Measurements from ENCODE around the gene PEA15. TPM values are rescaled to one million over a fixed set of nuclear protein-coding genes. Genes with fewer than 3 reads are reported as not detected.

PEA15 gene, protein sequence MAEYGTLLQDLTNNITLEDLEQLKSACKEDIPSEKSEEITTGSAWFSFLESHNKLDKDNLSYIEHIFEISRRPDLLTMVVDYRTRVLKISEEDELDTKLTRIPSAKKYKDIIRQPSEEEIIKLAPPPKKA
- 36.6 and 40.9 TPM in 2 replicates for total RNA-seq

DNA sequence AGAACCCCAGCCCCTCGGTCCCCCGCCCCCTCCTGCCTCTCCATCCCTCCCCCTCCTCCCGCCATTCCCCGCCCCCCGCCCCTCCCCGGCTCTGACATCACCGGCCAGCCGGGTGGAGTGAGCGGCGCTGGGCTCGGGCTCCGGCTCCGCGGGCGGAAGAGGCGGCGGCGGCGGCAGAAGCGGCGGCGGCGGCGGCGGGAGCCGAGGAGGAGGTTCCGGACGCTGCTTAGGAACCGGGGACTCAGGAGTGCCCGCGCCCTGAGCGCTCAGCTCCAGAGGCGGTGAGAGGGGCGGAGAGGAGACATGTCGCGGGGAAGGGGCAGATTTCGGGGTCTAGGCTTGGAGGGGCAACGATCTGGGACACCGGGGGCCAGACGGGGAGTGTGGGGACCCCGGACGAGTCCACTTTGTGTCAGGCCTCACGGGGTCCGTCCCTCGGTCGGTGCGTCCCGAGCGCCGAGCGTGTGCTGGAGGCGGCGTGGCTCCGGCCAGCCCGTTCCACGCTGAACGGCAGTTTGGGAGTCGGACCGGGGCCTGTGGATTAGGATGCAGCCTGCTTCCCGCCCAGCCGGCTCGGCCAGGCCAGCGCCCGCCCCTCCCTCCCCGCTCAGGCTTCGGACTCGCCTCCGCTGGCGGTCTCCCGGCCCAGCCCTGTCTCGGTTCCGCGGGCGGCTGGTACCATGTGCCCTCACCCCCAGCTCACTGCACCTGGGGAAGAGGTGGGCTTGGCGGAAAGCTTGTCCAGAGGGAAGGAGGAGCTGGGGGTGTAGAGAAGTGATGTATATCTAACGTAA, at the start of gene PEA15:
Gene PEA15 (plus strand): TSS at position 143 of the 794 bp plus-strand sequence. CDS start 6,161 bp downstream, outside the sequence.
- intact Hi-C loops (cut with micrococcal nuclease) = loop anchor here (1.0 to 5.0 kb wide), 3 partner anchors 57 to 138 kb away; partner anchors contain the start of genes COPA, DCAF8, IGSF8 and NCSTN

DNA sequence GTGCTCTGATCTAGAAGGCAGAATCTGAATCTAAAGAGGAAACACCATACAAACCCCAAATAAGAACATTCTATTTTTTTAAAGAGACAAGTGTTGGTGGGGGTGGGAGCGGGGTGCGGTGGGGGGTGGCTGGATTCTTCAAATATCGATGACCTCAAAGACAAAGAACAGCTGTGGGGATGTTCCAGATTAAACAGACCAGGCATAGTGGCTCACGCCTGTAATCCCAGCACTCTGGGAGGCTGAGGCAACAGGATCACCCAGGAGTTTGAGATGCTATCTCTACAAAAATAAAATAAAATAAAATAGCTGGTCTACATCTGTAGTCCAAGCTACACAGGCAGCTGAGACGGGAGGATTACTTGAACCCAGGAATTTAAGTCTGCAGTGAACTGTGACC, 48.8 kb upstream of the PEA15 start:
- intact Hi-C loops (cut with micrococcal nuclease) = no loop called here

DNA sequence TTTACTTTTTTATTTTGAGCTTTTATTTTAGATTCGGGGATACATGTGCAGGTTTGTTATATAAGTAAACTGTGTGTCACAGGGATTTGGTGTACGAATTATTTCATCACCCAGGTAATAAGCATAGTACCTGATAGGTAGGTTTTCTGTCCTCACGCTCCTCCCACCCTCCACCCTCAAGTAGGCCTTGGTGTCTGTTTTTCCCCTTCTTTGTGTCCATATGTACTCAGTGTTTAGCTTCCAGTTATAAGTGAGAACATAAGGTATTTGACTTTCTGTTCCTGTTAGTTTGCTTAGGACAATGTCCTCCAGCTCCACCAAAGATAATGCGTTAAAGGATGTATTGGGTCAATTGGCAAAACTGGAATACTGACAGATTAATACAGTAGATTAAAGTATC, 48.0 kb upstream of the PEA15 start:
- intact Hi-C loops (cut with micrococcal nuclease) = no loop called here

DNA sequence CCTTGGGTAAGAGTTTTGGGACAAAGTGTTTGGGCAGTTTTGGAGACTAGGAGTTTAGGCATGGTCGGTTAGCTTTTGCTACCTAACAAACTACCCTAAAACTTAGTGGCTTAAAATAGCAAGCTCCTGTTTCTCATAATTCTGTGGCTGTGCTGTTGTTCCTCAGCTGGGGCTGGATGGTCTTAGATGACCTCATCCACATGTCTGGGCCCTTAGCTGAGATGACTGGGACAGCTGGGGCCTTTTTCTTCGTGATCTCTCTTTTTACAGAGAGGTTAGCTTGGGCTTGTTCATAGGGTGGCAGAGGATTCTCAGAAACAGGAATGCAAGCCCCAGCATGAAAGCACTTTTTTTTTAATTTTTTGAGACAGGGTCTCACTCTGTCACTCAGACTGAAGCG, 47.2 kb upstream of the PEA15 start:
- intact Hi-C loops (cut with micrococcal nuclease) = no loop called here

DNA sequence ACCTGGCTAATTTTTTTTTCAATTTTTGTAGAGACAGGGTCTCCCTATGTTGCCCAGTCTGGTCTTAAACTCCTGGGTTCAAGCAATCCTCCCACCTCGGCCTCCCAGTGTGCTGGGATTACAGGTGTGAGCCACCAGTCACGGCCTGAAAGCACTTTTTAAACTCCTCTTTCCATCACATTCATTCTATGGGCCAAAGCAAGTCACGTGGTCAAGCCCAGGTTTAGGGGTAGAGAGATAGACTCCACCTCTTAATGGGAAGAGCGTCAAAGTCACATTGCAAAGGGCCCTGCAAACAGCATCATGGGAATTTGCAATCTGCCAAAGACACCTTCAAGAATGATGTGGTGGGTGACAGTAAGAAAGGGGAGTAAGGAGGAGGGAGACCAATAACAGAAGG, 46.6 kb upstream of the PEA15 start:
- intact Hi-C loops (cut with micrococcal nuclease) = no loop called here

DNA sequence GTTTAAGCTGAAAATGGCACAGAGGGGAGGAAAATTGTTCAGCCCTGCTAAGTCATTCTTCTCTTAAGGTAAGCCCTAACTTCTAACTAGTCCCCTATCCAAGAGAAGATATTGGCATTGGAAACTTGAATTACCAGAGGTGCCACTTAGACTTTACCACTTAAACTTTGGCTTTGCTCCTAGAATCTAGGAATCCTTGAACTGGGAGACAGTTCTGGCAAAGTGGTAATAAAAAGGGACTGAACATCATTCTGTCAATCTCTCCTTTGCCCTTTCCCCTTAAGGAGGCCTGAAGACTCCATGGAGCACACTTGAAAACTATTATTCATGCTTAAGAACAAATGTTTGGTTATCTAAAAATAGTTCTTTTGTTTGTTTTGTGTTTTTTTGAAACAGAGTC, 45.3 kb upstream of the PEA15 start:
- intact Hi-C loops (cut with micrococcal nuclease) = no loop called here

DNA sequence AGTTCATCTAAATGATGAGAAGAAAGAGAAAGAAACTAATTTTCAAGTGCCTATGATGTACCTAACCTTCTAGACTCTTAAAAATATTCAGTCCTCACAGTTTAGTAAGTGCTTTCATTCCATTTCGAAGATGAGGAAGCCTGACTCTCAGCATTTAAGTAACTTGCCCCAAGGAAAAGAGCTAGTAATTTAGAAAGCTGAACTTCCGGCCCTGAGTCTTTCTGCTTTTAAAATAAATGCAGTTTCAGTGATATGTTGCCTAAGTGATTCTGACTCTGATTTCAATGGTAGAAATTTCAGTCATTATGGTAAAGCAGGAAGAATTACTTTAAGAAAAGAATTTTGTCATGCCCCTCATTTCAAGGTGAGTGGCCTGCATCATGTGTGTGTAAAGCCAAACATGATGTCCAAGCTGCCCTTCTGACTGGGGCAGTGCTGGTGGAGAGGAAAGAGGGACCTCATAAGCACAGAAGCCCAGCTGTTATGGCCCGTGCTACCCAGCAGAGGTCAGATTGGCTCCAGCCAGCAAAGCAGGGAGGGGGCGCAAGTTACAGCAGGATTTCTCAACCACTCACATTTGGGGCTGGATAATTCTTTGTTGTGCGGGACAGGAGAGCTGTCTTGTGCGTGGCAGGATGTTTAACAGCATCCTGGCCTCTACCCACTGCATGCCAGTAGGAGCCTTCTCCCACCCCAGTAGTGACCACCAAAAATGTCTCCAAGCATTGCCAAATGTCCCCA, 43.0 kb upstream of the PEA15 start:
- intact Hi-C loops (cut with micrococcal nuclease) = no loop called here

DNA sequence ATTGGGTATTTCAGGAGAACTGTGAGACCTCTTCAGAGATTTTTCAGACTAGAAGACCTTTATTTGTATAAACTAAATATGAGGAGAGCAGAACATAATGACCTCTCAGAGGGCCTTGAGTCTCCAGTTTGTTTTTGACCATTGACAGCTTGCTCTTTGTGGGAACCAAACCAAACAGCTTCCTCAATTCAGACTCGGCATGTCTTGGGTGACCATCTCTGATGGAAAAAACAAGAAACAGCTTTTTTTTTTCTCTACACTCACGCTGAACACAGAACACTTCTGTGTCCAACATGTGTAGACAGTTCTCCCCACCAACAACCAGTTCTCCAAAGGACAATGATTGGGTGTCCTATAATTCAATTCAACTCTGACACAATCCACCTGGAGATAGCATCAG, 42.3 kb upstream of the PEA15 start:
- intact Hi-C loops (cut with micrococcal nuclease) = no loop called here

DNA sequence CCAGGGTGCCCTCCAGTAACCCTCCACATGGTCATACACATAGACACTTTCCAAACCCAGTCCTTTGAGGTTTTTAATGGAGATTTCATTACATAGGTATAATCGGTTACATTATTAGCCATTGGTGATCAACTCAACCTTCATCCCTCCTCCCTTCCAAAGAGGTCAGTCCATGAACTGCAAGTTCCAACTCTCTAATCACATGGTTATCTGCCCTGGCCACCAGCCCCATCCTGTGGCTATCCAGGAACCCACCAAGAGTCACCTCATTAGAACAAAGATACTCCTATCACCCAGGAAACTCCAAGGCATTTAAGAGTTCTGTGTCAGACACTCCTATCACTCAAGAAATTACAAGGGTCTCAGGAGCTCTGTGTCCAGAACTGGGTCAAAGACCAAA, 41.6 kb upstream of the PEA15 start:
- intact Hi-C loops (cut with micrococcal nuclease) = no loop called here

DNA sequence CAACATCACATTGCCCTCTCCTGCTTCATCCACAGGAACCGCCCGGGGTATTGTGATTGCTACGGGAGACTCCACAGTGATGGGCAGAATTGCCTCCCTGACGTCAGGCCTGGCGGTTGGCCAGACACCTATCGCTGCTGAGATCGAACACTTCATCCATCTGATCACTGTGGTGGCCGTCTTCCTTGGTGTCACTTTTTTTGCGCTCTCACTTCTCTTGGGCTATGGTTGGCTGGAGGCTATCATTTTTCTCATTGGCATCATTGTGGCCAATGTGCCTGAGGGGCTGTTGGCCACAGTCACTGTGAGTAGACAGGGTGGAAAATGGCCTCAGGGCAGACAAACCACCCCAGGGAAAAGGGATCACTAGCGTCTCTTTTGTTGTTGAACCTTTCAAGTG, 41.1 kb upstream of the PEA15 start:
- intact Hi-C loops (cut with micrococcal nuclease) = no loop called here

DNA sequence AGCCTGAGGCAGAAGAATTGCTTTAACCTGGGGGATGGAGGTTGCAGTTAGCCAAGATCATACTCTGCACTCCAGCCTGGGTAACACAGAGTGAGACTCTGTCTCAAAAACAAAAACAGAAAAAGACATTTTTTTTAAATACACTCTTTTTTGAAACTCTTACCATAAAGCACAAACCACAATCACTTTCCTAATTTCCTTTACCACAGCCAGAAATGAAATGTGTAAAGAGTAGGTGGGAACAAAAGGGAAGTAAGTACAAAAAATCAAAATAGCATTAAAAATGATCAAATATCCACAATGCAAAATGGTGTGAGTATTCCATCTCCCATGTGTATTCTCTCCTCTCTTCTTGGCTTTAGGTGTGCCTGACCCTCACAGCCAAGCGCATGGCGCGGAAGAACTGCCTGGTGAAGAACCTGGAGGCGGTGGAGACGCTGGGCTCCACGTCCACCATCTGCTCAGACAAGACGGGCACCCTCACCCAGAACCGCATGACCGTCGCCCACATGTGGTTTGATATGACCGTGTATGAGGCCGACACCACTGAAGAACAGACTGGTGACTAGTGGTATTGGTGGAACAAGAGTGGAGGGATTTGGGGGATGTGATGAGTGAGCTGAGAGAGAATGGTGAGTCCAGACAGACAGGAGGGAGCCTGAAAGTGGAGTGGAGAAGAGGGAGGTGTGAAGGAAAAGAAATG, 38.9 kb upstream of the PEA15 start:
- intact Hi-C loops (cut with micrococcal nuclease) = no loop called here

DNA sequence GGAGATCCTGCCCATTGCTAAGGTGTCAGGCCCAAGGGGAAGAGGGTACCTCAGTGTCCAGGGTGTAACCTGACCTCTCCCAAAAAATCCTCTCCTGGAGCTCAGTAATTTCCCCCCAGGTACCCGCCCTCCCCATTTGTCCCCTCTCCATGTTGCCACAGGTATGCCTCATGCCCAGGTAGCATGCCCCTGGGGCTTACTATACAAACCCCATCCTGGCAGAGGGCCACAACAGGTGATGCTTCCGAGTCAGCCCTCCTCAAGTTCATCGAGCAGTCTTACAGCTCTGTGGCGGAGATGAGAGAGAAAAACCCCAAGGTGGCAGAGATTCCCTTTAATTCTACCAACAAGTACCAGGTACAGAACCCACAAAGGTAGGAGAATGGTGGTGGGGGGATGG, 38.1 kb upstream of the PEA15 start:
- intact Hi-C loops (cut with micrococcal nuclease) = no loop called here

DNA sequence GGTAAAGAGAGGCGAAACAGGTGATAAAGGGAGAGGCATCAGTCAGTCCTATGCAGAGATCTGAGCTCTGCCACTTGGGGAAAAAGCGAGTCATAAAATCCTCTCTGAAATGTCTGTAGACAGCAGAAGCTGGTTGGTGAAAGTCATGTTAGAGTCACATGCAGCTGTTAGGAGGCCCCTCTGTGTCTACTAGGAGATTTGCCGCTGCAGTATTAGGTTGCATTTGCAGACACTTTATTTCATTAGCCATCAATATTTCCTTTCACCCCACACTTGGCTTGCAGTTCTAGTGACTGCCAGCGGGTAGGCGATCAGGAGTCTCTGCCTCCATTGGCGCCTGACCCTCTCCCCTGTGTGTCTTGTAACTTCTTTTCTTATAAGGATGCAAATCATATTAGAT, 37.6 kb upstream of the PEA15 start:
- intact Hi-C loops (cut with micrococcal nuclease) = no loop called here

DNA sequence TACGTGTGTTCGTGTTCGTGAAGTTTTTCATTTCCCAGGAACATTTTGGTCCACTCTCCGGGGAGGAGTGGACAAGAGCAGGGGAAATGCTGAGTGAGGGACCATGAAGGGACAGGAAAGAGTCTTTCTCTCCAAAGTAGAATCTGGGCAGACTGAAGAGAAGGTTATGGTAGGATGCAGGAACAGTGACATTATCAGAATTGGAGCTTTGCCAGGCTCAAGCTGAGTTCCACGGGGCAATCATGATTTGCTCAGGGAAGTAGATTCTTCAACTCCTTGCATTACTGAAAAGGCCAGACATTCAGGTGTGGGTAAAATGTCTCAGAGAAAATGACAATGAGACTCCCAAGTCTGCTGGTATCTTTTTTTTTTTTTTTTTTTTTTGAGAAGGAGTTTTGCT, 37.2 kb upstream of the PEA15 start:
- intact Hi-C loops (cut with micrococcal nuclease) = no loop called here

DNA sequence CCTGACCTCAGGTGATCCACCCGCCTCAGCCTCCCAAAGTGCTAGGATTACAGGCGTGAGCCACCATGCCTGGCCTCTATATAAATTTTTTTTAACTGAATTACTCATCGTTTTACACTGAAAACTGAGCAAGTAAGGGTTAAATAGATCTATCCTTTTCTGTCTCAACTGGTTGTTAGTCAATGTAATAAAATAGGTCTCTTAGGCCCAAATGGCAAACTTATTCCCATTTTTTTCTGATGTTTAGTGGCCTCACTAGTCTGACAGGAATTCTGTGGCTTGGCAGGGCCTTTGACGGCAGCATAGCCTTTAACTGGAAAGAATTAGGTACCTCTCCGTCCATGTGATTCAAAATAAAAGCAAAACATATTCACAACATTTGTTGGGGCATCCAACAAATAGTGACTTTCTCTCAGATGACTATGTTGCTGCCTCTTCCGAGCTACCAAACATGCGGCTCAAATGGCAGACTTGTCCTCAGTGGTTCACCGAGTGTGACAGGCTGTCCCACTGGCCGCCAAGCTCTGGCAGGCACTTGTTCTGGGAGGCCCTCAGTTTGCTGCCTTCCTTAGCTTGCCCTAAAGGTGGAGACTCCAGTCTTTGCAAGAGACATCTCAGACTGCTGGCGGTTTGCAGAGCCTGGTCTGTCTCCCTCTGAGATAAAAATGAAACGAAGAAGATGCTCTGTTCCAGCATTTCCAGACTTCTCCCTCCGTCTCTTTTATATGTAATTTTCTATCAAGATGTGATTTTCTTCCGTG, 36.4 kb upstream of the PEA15 start:
- intact Hi-C loops (cut with micrococcal nuclease) = no loop called here

DNA sequence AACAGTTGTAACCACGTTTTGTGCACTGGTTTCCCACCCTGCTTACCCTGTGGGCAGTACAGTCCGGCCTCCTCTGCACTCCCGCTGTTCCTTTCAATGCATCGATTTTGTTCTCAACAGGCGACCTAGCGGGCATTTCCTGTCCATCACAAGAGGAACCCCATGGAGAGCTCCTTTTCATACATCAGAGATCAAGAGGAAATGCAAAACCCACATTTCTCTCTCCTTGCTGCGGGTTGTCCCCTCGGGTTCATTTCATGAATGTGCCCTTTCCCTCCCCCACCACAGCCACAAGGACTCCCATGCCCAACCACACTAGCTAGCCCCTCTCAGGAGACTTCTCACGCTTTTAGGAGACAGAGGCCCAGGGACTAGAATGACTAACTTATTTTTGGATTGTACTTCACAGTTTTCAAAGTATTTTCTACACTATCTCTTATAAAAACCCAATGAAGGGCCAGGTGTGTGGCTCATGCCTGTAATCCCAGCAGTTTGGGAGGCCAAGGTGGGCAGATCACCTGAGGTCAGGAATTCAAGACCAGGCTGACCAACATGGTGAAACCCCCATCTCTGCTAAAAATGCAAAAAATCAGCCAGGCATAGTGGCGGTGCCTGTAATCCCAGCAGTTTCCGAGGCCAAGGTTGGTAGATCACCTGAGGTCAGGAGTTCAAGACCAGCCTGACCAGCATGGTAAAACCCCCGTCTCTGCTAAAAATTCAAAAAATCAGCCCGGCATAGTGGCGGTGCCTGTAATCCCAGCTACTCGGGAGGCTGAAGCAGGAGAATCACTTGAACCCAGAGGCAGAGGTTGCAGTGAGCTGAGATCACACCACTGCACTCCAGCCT, 35.4 kb upstream of the PEA15 start:
- intact Hi-C loops (cut with micrococcal nuclease) = no loop called here

DNA sequence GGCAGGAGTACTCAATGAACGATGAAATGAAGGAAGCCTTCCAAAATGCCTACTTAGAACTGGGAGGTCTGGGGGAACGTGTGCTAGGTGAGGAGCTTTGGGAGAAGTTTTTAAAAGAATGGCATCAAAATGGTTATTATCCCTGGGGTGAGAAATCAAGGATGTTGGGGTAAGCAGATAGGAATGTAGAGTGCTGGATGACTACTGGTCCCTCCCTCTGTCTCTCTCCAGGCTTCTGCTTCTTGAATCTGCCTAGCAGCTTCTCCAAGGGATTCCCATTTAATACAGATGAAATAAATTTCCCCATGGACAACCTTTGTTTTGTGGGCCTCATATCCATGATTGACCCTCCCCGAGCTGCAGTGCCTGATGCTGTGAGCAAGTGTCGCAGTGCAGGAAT, 33.8 kb upstream of the PEA15 start:
- intact Hi-C loops (cut with micrococcal nuclease) = no loop called here

DNA sequence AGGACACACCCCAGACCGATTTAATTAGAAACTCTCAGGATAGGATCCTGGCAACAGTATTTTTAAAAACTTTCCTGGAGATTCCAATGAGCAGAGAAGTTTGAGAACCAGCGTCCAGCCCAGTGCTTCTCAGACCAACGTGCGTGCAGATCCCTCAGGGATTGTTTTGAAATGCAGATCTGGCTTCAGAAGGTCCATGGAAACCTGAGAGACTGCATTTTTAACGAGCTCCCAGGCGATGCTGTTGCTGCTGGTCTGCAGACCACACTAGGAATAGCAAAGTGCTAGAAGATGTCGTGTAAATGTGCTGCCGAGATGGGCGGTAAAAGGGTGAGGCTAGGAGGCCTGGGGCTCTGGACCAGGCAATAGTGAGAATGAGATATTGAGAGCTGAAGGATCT, 33.2 kb upstream of the PEA15 start:
- intact Hi-C loops (cut with micrococcal nuclease) = no loop called here

DNA sequence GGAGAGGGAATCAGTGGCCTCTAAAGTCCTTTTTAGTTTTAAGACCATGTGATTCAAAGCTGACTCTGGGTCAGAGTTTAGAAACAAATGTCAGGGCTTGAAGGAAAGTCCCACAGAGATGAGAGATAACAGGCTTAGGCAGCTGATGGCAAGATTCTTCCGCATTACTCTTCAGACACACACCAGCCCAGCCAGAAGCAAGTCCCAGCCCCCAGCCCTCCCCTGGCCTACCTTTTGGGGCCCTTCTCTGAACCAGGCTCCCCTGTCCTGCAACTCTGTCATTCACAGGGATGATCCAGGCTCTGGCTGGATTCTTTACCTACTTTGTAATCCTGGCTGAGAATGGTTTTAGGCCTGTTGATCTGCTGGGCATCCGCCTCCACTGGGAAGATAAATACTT, 28.0 kb upstream of the PEA15 start:
- intact Hi-C loops (cut with micrococcal nuclease) = no loop called here

DNA sequence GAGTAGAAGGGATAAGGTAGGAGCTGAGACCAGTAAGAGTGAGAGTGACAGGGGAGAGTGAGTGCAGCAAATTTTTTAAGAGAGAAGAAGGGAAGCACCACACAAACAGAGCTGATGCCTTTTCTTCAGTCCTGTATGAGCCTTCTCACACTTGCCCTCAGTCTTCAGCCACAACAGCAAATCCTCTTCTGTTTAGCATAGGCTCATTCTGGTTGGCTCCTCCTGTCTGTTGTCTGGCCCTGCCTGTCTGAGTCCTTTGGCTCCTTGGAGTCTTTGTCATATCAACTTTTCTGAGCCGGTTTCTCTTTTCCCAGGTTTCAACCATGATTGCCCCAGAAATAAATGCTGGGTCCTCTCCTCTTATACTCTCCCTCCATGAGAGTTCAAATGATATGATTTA, 27.5 kb upstream of the PEA15 start:
- intact Hi-C loops (cut with micrococcal nuclease) = no loop called here
